B cell (primary cell): ENCODE data around the gene RUBCNL.

Source experiments
- EZH2 ChIP-seq: IDR thresholded peaks from 2 replicates; pipeline ENCODE4 v1.6.1; 2012; ENCODE audit warnings: borderline replicate concordance, low read depth, mild to moderate bottlenecking, moderate library complexity, low read length; ENCODE audit not compliant: insufficient read depth, poor library complexity, severe bottlenecking
- TF ChIP-seq, protein P1 (sequence below): fragments of 200-600 bp; IDR thresholded peaks from one replicate; pipeline ENCODE4 v1.8.0; 2022; ENCODE audit warnings: antibody characterized with exemption, mild to moderate bottlenecking

DNA sequence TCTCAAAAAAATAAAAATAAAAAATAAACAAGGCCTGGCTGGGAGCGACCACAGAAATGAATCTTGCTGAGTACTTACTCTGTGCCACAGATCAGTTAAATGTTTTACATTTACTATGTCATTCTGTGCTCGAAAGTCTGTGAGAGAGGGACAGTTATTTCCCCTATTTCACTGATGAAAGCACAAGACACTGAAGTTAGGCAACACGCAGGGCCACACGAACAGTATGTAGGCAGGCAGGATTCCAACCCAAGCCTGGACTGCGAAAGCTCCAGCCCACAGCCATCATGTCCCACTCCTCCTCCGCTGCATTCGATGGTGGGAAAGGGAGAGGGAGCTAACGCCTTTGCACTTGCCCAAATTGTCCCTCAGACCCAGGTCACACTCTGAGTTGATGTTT lies 34.2 kb downstream of the RUBCNL start:
- TF ChIP-seq, protein P1, sequence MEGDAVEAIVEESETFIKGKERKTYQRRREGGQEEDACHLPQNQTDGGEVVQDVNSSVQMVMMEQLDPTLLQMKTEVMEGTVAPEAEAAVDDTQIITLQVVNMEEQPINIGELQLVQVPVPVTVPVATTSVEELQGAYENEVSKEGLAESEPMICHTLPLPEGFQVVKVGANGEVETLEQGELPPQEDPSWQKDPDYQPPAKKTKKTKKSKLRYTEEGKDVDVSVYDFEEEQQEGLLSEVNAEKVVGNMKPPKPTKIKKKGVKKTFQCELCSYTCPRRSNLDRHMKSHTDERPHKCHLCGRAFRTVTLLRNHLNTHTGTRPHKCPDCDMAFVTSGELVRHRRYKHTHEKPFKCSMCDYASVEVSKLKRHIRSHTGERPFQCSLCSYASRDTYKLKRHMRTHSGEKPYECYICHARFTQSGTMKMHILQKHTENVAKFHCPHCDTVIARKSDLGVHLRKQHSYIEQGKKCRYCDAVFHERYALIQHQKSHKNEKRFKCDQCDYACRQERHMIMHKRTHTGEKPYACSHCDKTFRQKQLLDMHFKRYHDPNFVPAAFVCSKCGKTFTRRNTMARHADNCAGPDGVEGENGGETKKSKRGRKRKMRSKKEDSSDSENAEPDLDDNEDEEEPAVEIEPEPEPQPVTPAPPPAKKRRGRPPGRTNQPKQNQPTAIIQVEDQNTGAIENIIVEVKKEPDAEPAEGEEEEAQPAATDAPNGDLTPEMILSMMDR, result no peak
- no peak for TF ChIP-seq EZH2
